Upper lobe of left lung (tissue), 4 donors: ENCODE results near the gene MKLN1.

Experiments used
- POLR2A ChIP-seq, 4 donors: fragments of 450-650 bp; IDR thresholded peaks; one replicate each; pipeline ENCODE4 v1.5.1; 2016 to 2017; ENCODE audit warnings: antibody characterized with exemption in 4 of 4, mild to moderate bottlenecking in 2 of 4
- POLR2AphosphoS5 ChIP-seq, 2 donors: sonication (generic); formaldehyde crosslinking; IDR thresholded peaks; one replicate each; pipeline ENCODE4 v1.5.1; 2017; ENCODE audit warnings: antibody characterized with exemption in 2 of 2
- TF ChIP-seq, protein P1 (sequence below), 6 experiments: fragments of 450-650 bp in 4 of 6; fragments of 200-600 bp in 2 of 6; sonication (generic) in 2 of 6; IDR thresholded peaks; one replicate each; pipeline ENCODE4 v1.5.1; 2016 to 2019; ENCODE audit warnings: antibody characterized with exemption in 6 of 6

DNA sequence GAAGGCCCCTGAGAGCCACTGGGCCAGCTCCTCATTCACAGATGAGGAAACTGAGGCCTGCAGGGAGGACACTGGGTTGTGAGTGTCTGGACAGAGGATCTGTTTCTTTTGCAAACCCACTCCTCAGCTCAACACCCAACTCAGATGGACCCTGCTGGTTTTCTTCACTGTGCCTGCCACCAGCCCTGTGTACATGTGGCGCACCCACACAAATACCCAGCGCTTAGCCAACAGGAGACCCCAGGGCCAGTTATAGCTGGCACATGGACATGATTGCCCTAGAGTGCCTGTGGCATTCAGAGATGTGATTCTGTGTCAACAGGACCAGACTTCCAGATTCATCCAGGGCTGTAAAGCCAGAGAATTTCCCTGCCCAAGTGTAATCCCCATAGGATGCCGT, 216.3 kb downstream of the MKLN1 start:
- TF ChIP-seq, protein P1, sequence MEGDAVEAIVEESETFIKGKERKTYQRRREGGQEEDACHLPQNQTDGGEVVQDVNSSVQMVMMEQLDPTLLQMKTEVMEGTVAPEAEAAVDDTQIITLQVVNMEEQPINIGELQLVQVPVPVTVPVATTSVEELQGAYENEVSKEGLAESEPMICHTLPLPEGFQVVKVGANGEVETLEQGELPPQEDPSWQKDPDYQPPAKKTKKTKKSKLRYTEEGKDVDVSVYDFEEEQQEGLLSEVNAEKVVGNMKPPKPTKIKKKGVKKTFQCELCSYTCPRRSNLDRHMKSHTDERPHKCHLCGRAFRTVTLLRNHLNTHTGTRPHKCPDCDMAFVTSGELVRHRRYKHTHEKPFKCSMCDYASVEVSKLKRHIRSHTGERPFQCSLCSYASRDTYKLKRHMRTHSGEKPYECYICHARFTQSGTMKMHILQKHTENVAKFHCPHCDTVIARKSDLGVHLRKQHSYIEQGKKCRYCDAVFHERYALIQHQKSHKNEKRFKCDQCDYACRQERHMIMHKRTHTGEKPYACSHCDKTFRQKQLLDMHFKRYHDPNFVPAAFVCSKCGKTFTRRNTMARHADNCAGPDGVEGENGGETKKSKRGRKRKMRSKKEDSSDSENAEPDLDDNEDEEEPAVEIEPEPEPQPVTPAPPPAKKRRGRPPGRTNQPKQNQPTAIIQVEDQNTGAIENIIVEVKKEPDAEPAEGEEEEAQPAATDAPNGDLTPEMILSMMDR (IDR thresholded peaks at IDR 0.05): no peak
- TF ChIP-seq POLR2AphosphoS5 (IDR thresholded peaks at IDR 0.05) (no peak), POLR2A (IDR thresholded peaks at IDR 0.05) (no peak)
